SK-N-SH treated with all-trans-retinoic acid at 6 μM for 48 hours (cell line): Measurements from ENCODE around the gene DCLRE1A.

Source experiments
- CSRNP3 ChIP-seq: fragments of 250-450 bp; sonication (Bioruptor Pico); IDR thresholded peaks from 2 replicates; pipeline ENCODE4 v1.5.1; 2021; ENCODE audit warnings: mild to moderate bottlenecking, moderate library complexity
- RARB ChIP-seq: fragments of 250-450 bp; sonication (Bioruptor Pico); IDR thresholded peaks from 2 replicates; pipeline ENCODE4 v1.8.0; 2021; ENCODE audit warnings: mild to moderate bottlenecking, moderate library complexity
- TSHZ2 ChIP-seq: fragments of 250-450 bp; sonication (Bioruptor Pico); IDR thresholded peaks from 2 replicates; pipeline ENCODE4 v1.5.0; 2020; ENCODE audit warnings: mild to moderate bottlenecking, moderate library complexity
- ZFP3 ChIP-seq: fragments of 250-450 bp; sonication (Bioruptor Pico); IDR thresholded peaks from 2 replicates; pipeline ENCODE4 v1.5.0; 2020; ENCODE audit warnings: mild to moderate bottlenecking, moderate library complexity
- TF ChIP-seq, protein P1 (sequence below): fragments of 250-450 bp; sonication (Bioruptor Pico); IDR thresholded peaks from 2 replicates; pipeline ENCODE4 v1.8.0; 2020; ENCODE audit warnings: mild to moderate bottlenecking, moderate library complexity, borderline replicate concordance

DNA sequence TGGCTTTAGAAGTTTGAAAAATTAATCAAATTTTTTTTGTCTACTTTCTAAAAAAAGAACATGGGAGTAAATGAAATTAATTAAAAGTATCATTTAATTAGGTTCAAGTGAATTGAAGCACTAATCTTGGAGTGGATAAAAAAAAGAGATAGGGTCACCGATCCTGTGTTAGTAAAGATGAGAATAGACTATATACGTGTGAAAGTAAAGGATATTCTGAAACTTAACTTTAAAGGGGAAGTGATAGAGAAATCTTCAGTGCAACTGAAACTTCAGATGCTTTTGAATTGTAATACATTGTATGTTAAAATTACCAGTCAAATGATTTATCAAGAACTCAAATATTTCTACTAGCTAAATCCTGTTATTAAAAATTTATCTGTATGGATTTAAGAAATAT lies 5.4 kb upstream of the DCLRE1A start:
- no peak for TF ChIP-seq CSRNP3 (CRISPR knock-in tag)
- no peak for TF ChIP-seq ZFP3
- TF ChIP-seq RARB = no peak
- TF ChIP-seq, protein P1, sequence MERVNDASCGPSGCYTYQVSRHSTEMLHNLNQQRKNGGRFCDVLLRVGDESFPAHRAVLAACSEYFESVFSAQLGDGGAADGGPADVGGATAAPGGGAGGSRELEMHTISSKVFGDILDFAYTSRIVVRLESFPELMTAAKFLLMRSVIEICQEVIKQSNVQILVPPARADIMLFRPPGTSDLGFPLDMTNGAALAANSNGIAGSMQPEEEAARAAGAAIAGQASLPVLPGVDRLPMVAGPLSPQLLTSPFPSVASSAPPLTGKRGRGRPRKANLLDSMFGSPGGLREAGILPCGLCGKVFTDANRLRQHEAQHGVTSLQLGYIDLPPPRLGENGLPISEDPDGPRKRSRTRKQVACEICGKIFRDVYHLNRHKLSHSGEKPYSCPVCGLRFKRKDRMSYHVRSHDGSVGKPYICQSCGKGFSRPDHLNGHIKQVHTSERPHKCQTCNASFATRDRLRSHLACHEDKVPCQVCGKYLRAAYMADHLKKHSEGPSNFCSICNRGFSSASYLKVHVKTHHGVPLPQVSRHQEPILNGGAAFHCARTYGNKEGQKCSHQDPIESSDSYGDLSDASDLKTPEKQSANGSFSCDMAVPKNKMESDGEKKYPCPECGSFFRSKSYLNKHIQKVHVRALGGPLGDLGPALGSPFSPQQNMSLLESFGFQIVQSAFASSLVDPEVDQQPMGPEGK (CRISPR knock-in tag) = no peak
- TF ChIP-seq TSHZ2 (CRISPR knock-in tag) = no peak
